OCI-LY7 (cell line): ENCODE results near the gene GALNTL6.

Experiments used
- EZH2phosphoT487 ChIP-seq: fragments of 200-600 bp; sonication (generic); IDR thresholded peaks from 2 replicates; pipeline ENCODE4 v1.6.1; 2018; ENCODE audit warnings: low read depth, borderline replicate concordance, mild to moderate bottlenecking, mixed run types, antibody characterized with exemption, low read length, moderate library complexity, mixed read lengths
- TF ChIP-seq, protein P1 (sequence below): fragments of 200-600 bp; sonication (generic); conservative IDR thresholded peaks from 2 replicates; pipeline ENCODE4 v1.5.1; 2014; ENCODE audit warnings: mild to moderate bottlenecking, antibody characterized with exemption, low read length, moderate library complexity, mixed read lengths

DNA sequence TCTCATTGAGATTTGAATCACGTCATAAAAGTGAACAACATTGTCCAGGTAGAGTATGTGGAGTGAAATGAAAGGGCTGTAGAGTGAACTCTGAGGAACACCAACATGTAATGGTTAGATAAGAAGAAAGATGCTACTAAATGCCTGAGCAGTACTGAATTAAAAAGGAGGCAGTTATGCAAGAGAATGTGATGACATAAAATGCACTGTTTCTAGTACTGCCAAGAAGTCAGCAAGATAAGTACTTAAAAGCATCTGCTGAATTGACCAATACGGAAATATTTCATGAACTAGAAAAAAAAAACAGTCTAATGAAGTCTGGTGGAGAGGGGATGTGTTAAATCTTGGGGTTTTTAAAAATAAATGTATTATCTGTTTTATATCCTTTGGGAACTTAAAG, 771.6 kb downstream of the GALNTL6 start:
- TF ChIP-seq, protein P1, sequence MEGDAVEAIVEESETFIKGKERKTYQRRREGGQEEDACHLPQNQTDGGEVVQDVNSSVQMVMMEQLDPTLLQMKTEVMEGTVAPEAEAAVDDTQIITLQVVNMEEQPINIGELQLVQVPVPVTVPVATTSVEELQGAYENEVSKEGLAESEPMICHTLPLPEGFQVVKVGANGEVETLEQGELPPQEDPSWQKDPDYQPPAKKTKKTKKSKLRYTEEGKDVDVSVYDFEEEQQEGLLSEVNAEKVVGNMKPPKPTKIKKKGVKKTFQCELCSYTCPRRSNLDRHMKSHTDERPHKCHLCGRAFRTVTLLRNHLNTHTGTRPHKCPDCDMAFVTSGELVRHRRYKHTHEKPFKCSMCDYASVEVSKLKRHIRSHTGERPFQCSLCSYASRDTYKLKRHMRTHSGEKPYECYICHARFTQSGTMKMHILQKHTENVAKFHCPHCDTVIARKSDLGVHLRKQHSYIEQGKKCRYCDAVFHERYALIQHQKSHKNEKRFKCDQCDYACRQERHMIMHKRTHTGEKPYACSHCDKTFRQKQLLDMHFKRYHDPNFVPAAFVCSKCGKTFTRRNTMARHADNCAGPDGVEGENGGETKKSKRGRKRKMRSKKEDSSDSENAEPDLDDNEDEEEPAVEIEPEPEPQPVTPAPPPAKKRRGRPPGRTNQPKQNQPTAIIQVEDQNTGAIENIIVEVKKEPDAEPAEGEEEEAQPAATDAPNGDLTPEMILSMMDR, result no peak
- TF ChIP-seq EZH2phosphoT487, result no peak
